ENCODE results near the gene TWF2.

DNA sequence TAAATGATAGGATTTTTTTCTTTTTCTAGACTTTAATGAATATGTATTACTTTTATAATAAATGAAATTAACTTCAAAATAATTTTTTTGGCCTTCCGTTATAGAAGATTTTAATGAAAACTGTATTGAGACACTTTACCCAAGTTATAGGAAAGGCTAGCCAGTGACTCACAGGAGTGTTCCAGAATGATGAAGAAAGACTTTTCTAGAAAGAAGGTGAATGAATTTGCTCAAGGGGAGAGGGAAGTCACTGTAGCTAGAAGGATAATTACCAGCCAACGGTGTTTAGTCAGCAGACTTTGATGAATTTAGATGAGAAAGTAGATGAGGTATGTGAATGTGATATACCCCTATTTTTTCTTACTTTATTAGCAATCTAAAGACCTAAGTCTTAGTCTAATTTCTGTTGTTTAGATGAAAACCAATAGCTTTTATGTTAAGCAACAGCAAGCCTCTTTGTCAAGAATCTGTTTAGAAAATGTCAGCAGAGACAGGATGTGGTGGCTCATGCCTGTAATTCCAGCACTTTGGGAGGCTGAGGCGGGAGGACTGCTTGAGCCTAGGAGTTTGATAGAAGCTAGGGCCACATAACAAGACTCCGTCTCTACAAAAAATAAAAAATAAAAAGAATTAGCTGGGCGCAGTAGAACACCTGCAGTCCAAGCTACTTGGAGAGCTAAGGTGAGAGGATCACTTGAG, 37.8 kb downstream of the TWF2 start:
- TF ChIP-seq, protein P1, sequence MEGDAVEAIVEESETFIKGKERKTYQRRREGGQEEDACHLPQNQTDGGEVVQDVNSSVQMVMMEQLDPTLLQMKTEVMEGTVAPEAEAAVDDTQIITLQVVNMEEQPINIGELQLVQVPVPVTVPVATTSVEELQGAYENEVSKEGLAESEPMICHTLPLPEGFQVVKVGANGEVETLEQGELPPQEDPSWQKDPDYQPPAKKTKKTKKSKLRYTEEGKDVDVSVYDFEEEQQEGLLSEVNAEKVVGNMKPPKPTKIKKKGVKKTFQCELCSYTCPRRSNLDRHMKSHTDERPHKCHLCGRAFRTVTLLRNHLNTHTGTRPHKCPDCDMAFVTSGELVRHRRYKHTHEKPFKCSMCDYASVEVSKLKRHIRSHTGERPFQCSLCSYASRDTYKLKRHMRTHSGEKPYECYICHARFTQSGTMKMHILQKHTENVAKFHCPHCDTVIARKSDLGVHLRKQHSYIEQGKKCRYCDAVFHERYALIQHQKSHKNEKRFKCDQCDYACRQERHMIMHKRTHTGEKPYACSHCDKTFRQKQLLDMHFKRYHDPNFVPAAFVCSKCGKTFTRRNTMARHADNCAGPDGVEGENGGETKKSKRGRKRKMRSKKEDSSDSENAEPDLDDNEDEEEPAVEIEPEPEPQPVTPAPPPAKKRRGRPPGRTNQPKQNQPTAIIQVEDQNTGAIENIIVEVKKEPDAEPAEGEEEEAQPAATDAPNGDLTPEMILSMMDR (IDR thresholded peaks at IDR 0.05) = no peak
- TF ChIP-seq POLR2A (IDR thresholded peaks at IDR 0.05) = no peak

Data from esophagus squamous epithelium (tissue), 4 donors.